Gastrocnemius medialis (tissue), 4 donors: ENCODE measurements around the gene BBS2.

Experiments
- POLR2A ChIP-seq, 2 donors: fragments of 450-650 bp; IDR thresholded peaks; one replicate each; pipeline ENCODE4 v1.6.1; 2017; ENCODE audit warnings: antibody characterized with exemption in 2 of 2, mild to moderate bottlenecking in 2 of 2, moderate library complexity in 2 of 2
- TF ChIP-seq, protein P1 (sequence below), 5 experiments: fragments of 450-650 bp in 3 of 5; fragments of 200-600 bp in 2 of 5; sonication (generic) in 2 of 5; IDR thresholded peaks in 4 of 5; conservative IDR thresholded peaks in 1 of 5; 1 replicate in 4 of 5; 2 replicates in 1 of 5; pipeline ENCODE4 v1.5.1; 2016 to 2019; ENCODE audit warnings: antibody characterized with exemption in 5 of 5, mild to moderate bottlenecking in 3 of 5, moderate library complexity in 3 of 5

- no peak for TF ChIP-seq POLR2A (IDR thresholded peaks at IDR 0.05)
- TF ChIP-seq, protein P1, sequence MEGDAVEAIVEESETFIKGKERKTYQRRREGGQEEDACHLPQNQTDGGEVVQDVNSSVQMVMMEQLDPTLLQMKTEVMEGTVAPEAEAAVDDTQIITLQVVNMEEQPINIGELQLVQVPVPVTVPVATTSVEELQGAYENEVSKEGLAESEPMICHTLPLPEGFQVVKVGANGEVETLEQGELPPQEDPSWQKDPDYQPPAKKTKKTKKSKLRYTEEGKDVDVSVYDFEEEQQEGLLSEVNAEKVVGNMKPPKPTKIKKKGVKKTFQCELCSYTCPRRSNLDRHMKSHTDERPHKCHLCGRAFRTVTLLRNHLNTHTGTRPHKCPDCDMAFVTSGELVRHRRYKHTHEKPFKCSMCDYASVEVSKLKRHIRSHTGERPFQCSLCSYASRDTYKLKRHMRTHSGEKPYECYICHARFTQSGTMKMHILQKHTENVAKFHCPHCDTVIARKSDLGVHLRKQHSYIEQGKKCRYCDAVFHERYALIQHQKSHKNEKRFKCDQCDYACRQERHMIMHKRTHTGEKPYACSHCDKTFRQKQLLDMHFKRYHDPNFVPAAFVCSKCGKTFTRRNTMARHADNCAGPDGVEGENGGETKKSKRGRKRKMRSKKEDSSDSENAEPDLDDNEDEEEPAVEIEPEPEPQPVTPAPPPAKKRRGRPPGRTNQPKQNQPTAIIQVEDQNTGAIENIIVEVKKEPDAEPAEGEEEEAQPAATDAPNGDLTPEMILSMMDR (IDR thresholded peaks at IDR 0.05 in 4 of 5, conservative IDR thresholded peaks at IDR 0.05 in 1 of 5), result no peak
Observed at GRCh38 chr16:56466344-56466743, 53.5 kb downstream of the BBS2 start.
